ENCODE results near the gene GPR156.

Gene GPR156

GRCh38 chr3:120203016-120203415, 82.0 kb downstream of the GPR156 start:
- Histone ChIP-seq H3K4me3 (ENCODE audit: insufficient read depth in 1 of 2, low read depth in 1 of 2, low read length in 2 of 2) (no peak overlapping the region), H4K8ac (ENCODE audit: low read length) (no peak overlapping the region), H3K27ac (ENCODE audit: low read length, poor library complexity, severe bottlenecking) (no peak overlapping the region), H2BK15ac (ENCODE audit: low read depth, poor library complexity, severe bottlenecking) (no peak overlapping the region), H4K91ac (ENCODE audit: low read length) (no peak overlapping the region), H2BK12ac (ENCODE audit: low read length in 2 of 2) (no peak overlapping the region), H2BK5ac (ENCODE audit: low read depth, low read length, poor library complexity, severe bottlenecking) (no peak overlapping the region), H3K27me3 (ENCODE audit: control insufficient read depth in 1 of 2, insufficient read depth in 1 of 2, low read length in 2 of 2) (no peaks in the 10 kb centered on the region), H3K23ac (ENCODE audit: low read length in 2 of 2) (no peak overlapping the region), H2BK120ac (ENCODE audit: low read depth, low read length) (no peak overlapping the region), H2AK5ac (ENCODE audit: low read length, severe bottlenecking) (no peak overlapping the region), H3K14ac (ENCODE audit: low read length in 2 of 2) (no peak overlapping the region), H3K79me1 (replicated peaks; ENCODE audit: low read length, poor library complexity, severe bottlenecking) (no peaks in the 10 kb centered on the region), H3K18ac (ENCODE audit: low read depth in 1 of 2, low read length in 2 of 2) (peak overlapping the region in 1 of 2 experiments; percentile 64), H3K4ac (ENCODE audit: low read depth in 1 of 2, low read length in 2 of 2) (no peak overlapping the region), H3K4me1 (ENCODE audit: control insufficient read depth, insufficient read depth, low read depth, low read length) (no peaks in the 10 kb centered on the region), H3K9me3 (ENCODE audit: control insufficient read depth, low read length) (no peaks in the 10 kb centered on the region), H2AFZ (ENCODE audit: low read depth, low read length) (no peak overlapping the region), H3K9ac (ENCODE audit: low read length) (peak overlapping the region; percentile 50), H3K4me2 (ENCODE audit: low read length, poor library complexity, severe bottlenecking) (no peak overlapping the region), H3K36me3 (ENCODE audit: control insufficient read depth in 1 of 2, insufficient read depth in 2 of 2, low read depth in 1 of 2, low read length in 2 of 2) (no peaks in the 10 kb centered on the region)
- DNase-seq, result peak; percentile 81
- 6% methylated on average over 2 of the region's 2 CpGs for WGBS

GRCh38 chr3:120202363-120202762, 82.7 kb downstream of the GPR156 start:
- no peak overlapping the region for H3K18ac ChIP-seq (ENCODE audit: low read depth in 1 of 2, low read length in 2 of 2)
- H4K8ac ChIP-seq (ENCODE audit: low read length), result no peak overlapping the region
- no peak overlapping the region for H2BK5ac ChIP-seq (ENCODE audit: low read depth, low read length, poor library complexity, severe bottlenecking)
- H3K14ac ChIP-seq (ENCODE audit: low read length in 2 of 2), result no peak overlapping the region
- no peak overlapping the region for H3K4me2 ChIP-seq (ENCODE audit: low read length, poor library complexity, severe bottlenecking)
- H3K4me1 ChIP-seq (ENCODE audit: control insufficient read depth, insufficient read depth, low read depth, low read length), result no peaks in the 10 kb centered on the region
- DNase-seq, result no peak
- H2AFZ ChIP-seq (ENCODE audit: low read depth, low read length), result no peak overlapping the region
- H3K9me3 ChIP-seq (ENCODE audit: control insufficient read depth, low read length), result no peaks in the 10 kb centered on the region
- no peaks in the 10 kb centered on the region for H3K36me3 ChIP-seq (ENCODE audit: control insufficient read depth in 1 of 2, insufficient read depth in 2 of 2, low read depth in 1 of 2, low read length in 2 of 2)
- H3K4ac ChIP-seq (ENCODE audit: low read depth in 1 of 2, low read length in 2 of 2), result no peak overlapping the region
- no peaks in the 10 kb centered on the region for H3K79me1 ChIP-seq (replicated peaks; ENCODE audit: low read length, poor library complexity, severe bottlenecking)
- no peak overlapping the region for H2AK5ac ChIP-seq (ENCODE audit: low read length, severe bottlenecking)
- no CpG with 5 or more reads among the region's 2 CpGs for WGBS
- no peak overlapping the region for H2BK15ac ChIP-seq (ENCODE audit: low read depth, poor library complexity, severe bottlenecking)
- peak overlapping the region in 1 of 2 experiments; percentile 18 for H2BK12ac ChIP-seq (ENCODE audit: low read length in 2 of 2)
- H3K4me3 ChIP-seq (ENCODE audit: insufficient read depth in 1 of 2, low read depth in 1 of 2, low read length in 2 of 2), result no peak overlapping the region
- H3K23ac ChIP-seq (ENCODE audit: low read length in 2 of 2), result no peak overlapping the region
- H4K91ac ChIP-seq (ENCODE audit: low read length), result no peak overlapping the region
- H3K9ac ChIP-seq (ENCODE audit: low read length), result peak overlapping the region; percentile 50
- H3K27ac ChIP-seq (ENCODE audit: low read length, poor library complexity, severe bottlenecking), result no peak overlapping the region
- H3K27me3 ChIP-seq (ENCODE audit: control insufficient read depth in 1 of 2, insufficient read depth in 1 of 2, low read length in 2 of 2), result no peaks in the 10 kb centered on the region
- no peak overlapping the region for H2BK120ac ChIP-seq (ENCODE audit: low read depth, low read length)

- Histone ChIP-seq H3K18ac (ENCODE audit: low read depth in 1 of 2, low read length in 2 of 2) (peak overlapping the region in 1 of 2 experiments; percentile 77), H2BK12ac (ENCODE audit: low read length in 2 of 2) (no peak overlapping the region), H3K79me1 (replicated peaks; ENCODE audit: low read length, poor library complexity, severe bottlenecking) (no peaks in the 10 kb centered on the region), H3K9me3 (ENCODE audit: control insufficient read depth, low read length) (no peaks in the 10 kb centered on the region), H2AFZ (ENCODE audit: low read depth, low read length) (no peak overlapping the region), H3K36me3 (ENCODE audit: control insufficient read depth in 1 of 2, insufficient read depth in 2 of 2, low read depth in 1 of 2, low read length in 2 of 2) (no peaks in the 10 kb centered on the region), H3K23ac (ENCODE audit: low read length in 2 of 2) (no peak overlapping the region), H2AK5ac (ENCODE audit: low read length, severe bottlenecking) (no peak overlapping the region), H4K8ac (ENCODE audit: low read length) (peak overlapping the region; percentile 74), H2BK120ac (ENCODE audit: low read depth, low read length) (peak overlapping the region; percentile 59), H2BK5ac (ENCODE audit: low read depth, low read length, poor library complexity, severe bottlenecking) (no peak overlapping the region), H3K4me2 (ENCODE audit: low read length, poor library complexity, severe bottlenecking) (no peak overlapping the region), H3K4me1 (ENCODE audit: control insufficient read depth, insufficient read depth, low read depth, low read length) (no peaks in the 10 kb centered on the region), H4K91ac (ENCODE audit: low read length) (no peak overlapping the region), H3K9ac (ENCODE audit: low read length) (no peak overlapping the region), H3K14ac (ENCODE audit: low read length in 2 of 2) (no peak overlapping the region), H2BK15ac (ENCODE audit: low read depth, poor library complexity, severe bottlenecking) (no peak overlapping the region), H3K27me3 (ENCODE audit: control insufficient read depth in 1 of 2, insufficient read depth in 1 of 2, low read length in 2 of 2) (no peaks in the 10 kb centered on the region), H3K4me3 (ENCODE audit: insufficient read depth in 1 of 2, low read depth in 1 of 2, low read length in 2 of 2) (no peak overlapping the region), H3K27ac (ENCODE audit: low read length, poor library complexity, severe bottlenecking) (no peak overlapping the region), H3K4ac (ENCODE audit: low read depth in 1 of 2, low read length in 2 of 2) (peak overlapping the region in 1 of 2 experiments; percentile 63)
- 34% methylated on average over 6 of the region's 6 CpGs for WGBS
- peak; percentile 19 for DNase-seq
These were observed 84.4 kb downstream of the GPR156 start for GRCh38 chr3:120200493-120201235.

GRCh38 chr3:120198305-120198878, 86.6 kb downstream of the GPR156 start:
- H3K27me3 ChIP-seq (ENCODE audit: control insufficient read depth in 1 of 2, insufficient read depth in 1 of 2, low read length in 2 of 2), result no peaks in the 10 kb centered on the region
- no peak overlapping the region for H2AK5ac ChIP-seq (ENCODE audit: low read length, severe bottlenecking)
- no peak overlapping the region for H3K27ac ChIP-seq (ENCODE audit: low read length, poor library complexity, severe bottlenecking)
- H2BK5ac ChIP-seq (ENCODE audit: low read depth, low read length, poor library complexity, severe bottlenecking), result no peak overlapping the region
- H3K9me3 ChIP-seq (ENCODE audit: control insufficient read depth, low read length), result no peaks in the 10 kb centered on the region
- no peak overlapping the region for H4K8ac ChIP-seq (ENCODE audit: low read length)
- H2BK12ac ChIP-seq (ENCODE audit: low read length in 2 of 2), result no peak overlapping the region
- H2BK15ac ChIP-seq (ENCODE audit: low read depth, poor library complexity, severe bottlenecking), result no peak overlapping the region
- H2BK120ac ChIP-seq (ENCODE audit: low read depth, low read length), result no peak overlapping the region
- H3K4me2 ChIP-seq (ENCODE audit: low read length, poor library complexity, severe bottlenecking), result no peak overlapping the region
- H3K4ac ChIP-seq (ENCODE audit: low read depth in 1 of 2, low read length in 2 of 2), result no peak overlapping the region
- no peaks in the 10 kb centered on the region for H3K79me1 ChIP-seq (replicated peaks; ENCODE audit: low read length, poor library complexity, severe bottlenecking)
- no peak overlapping the region for H3K4me3 ChIP-seq (ENCODE audit: insufficient read depth in 1 of 2, low read depth in 1 of 2, low read length in 2 of 2)
- no peak overlapping the region for H3K9ac ChIP-seq (ENCODE audit: low read length)
- H4K91ac ChIP-seq (ENCODE audit: low read length), result no peak overlapping the region
- no peak overlapping the region for H3K18ac ChIP-seq (ENCODE audit: low read depth in 1 of 2, low read length in 2 of 2)
- H2AFZ ChIP-seq (ENCODE audit: low read depth, low read length), result no peak overlapping the region
- H3K23ac ChIP-seq (ENCODE audit: low read length in 2 of 2), result no peak overlapping the region
- H3K14ac ChIP-seq (ENCODE audit: low read length in 2 of 2), result no peak overlapping the region
- 72% methylated on average over 3 of the region's 3 CpGs for WGBS
- no peaks in the 10 kb centered on the region for H3K4me1 ChIP-seq (ENCODE audit: control insufficient read depth, insufficient read depth, low read depth, low read length)
- peak; percentile 32 for DNase-seq
- no peaks in the 10 kb centered on the region for H3K36me3 ChIP-seq (ENCODE audit: control insufficient read depth in 1 of 2, insufficient read depth in 2 of 2, low read depth in 1 of 2, low read length in 2 of 2)

All from mesenchymal stem cell (in vitro differentiated cells and primary cell).